ENCODE results near the gene INA. TPM values are rescaled to one million over a fixed set of nuclear protein-coding genes. Genes with fewer than 3 reads are reported as not detected.
"Not testable (repeated sequence)": the region's sequence is repeated elsewhere in the genome, so short reads cannot be mapped to it uniquely, and the experiment has no call there.

INA gene
- total RNA-seq, 2 donors from 2014 or later, result 0.14 to 2.0 TPM

- 39% methylated on average over 9 of the region's 9 CpGs for WGBS
- no peak overlapping the region for H3K27ac ChIP-seq
- no peaks in the 10 kb centered on the region for H3K36me3 ChIP-seq
- no peak overlapping the region for H3K4me3 ChIP-seq
- H3K9me3 ChIP-seq, result no peaks in the 10 kb centered on the region
- peak; percentile 76 for DNase-seq (ENCODE audit: low spot score)
- intact Hi-C loops (cut with DNase I), result loop anchor here (2.0 to 10.0 kb wide), 4 partner anchors 52 to 520 kb away; partner anchors contain the start of gene NT5C2
- TF ChIP-seq POLR2AphosphoS5 (IDR thresholded peaks at IDR 0.05) (peak; percentile 69), POLR2A (IDR thresholded peaks at IDR 0.05) (no peak), CTCF (IDR thresholded peaks at IDR 0.05) (peak; percentile 76 to 90 (median 86))
- peaks cover 16% of the 10 kb centered on the region for H3K4me1 ChIP-seq (replicated peaks)
- no peaks in the 10 kb centered on the region for H3K27me3 ChIP-seq (replicated peaks; ENCODE audit: insufficient read depth)
Observed at GRCh38 chr10:103244666-103245271, 32.2 kb upstream of the INA start.

- 88% methylated on average over 7 of the region's 7 CpGs for WGBS
- H3K9me3 ChIP-seq; H3K27ac ChIP-seq; H3K36me3 ChIP-seq; H3K27me3 ChIP-seq (replicated peaks; ENCODE audit: insufficient read depth); H3K4me1 ChIP-seq (replicated peaks); DNase-seq (ENCODE audit: low spot score); H3K4me3 ChIP-seq: not testable (repeated sequence)
- intact Hi-C loops (cut with DNase I), result loop anchor here (2.0 to 10.0 kb wide), 3 partner anchors 178 to 521 kb away; no protein-coding TSS in a partner anchor
Observed at GRCh38 chr10:103245587-103245986, 31.4 kb upstream of the INA start, which contains the start of gene RPEL1. RPEL1 (plus strand) TSS chr10:103245887; CDS start chr10:103245997, 110 bp downstream.

GRCh38 chr10:103246324-103246723, 30.6 kb upstream of the INA start:
- no peak overlapping the region for H3K4me3 ChIP-seq
- H3K4me1 ChIP-seq (replicated peaks), result peaks cover 3% of the 10 kb centered on the region
- no peaks in the 10 kb centered on the region for H3K27me3 ChIP-seq (replicated peaks; ENCODE audit: insufficient read depth)
- no peak for TF ChIP-seq POLR2A (IDR thresholded peaks at IDR 0.05)
- H3K27ac ChIP-seq, result no peak overlapping the region
- H3K9me3 ChIP-seq, result no peaks in the 10 kb centered on the region
- H3K36me3 ChIP-seq, result no peaks in the 10 kb centered on the region
- WGBS, result 82% methylated on average over 4 of the region's 4 CpGs
- DNase-seq (ENCODE audit: low spot score), result no peak
- intact Hi-C loops (cut with DNase I), result loop anchor here (5.0 to 10.0 kb wide), 2 partner anchors 179 to 522 kb away; no protein-coding TSS in a partner anchor

- DNase-seq (ENCODE audit: low spot score), result no peak
- intact Hi-C loops (cut with DNase I), result no loop called here
- no peaks in the 10 kb centered on the region for H3K4me1 ChIP-seq (replicated peaks)
- no peaks in the 10 kb centered on the region for H3K27me3 ChIP-seq (replicated peaks; ENCODE audit: insufficient read depth)
- no peaks in the 10 kb centered on the region for H3K36me3 ChIP-seq
- H3K9me3 ChIP-seq, result no peaks in the 10 kb centered on the region
- WGBS, result 76% methylated on average over 3 of the region's 3 CpGs
- H3K27ac ChIP-seq, result no peak overlapping the region
- TF ChIP-seq POLR2A (IDR thresholded peaks at IDR 0.05), result no peak
- no peak for TF ChIP-seq CTCF (IDR thresholded peaks at IDR 0.05)
- TF ChIP-seq POLR2AphosphoS5 (IDR thresholded peaks at IDR 0.05), result no peak
- H3K4me3 ChIP-seq, result no peak overlapping the region
Observed at GRCh38 chr10:103254113-103254512, 22.8 kb upstream of the INA start.

GRCh38 chr10:103254538-103255325, 22.2 kb upstream of the INA start:
- TF ChIP-seq POLR2AphosphoS5 (IDR thresholded peaks at IDR 0.05), result no peak
- TF ChIP-seq POLR2A (IDR thresholded peaks at IDR 0.05), result no peak
- TF ChIP-seq CTCF (IDR thresholded peaks at IDR 0.05), result no peak
- H3K4me1 ChIP-seq (replicated peaks), result no peaks in the 10 kb centered on the region
- H3K4me3 ChIP-seq, result no peak overlapping the region
- H3K27me3 ChIP-seq (replicated peaks; ENCODE audit: insufficient read depth), result no peaks in the 10 kb centered on the region
- DNase-seq (ENCODE audit: low spot score), result no peak
- no peaks in the 10 kb centered on the region for H3K9me3 ChIP-seq
- WGBS, result 66% methylated on average over 4 of the region's 4 CpGs
- H3K36me3 ChIP-seq, result no peaks in the 10 kb centered on the region
- H3K27ac ChIP-seq, result no peak overlapping the region
- intact Hi-C loops (cut with DNase I), result no loop called here
